ENCODE data around the gene AFDN.

The AFDN gene

GRCh38 chr6:167976708-167977107 lies 150.0 kb downstream of the AFDN start:
- Mint-ChIP-seq H3K27me3 (ENCODE audit: low read depth) (peaks cover 3% of the 10 kb centered on the region), H3K9me3 (no peaks in the 10 kb centered on the region), H3K27ac (no peak overlapping the region), H3K4me1 (ENCODE audit: low read depth) (peaks cover 2% of the 10 kb centered on the region), H3K4me3 (no peak overlapping the region), H3K36me3 (ENCODE audit: low read depth) (no peaks in the 10 kb centered on the region)

- Mint-ChIP-seq H3K9me3 (no peaks in the 10 kb centered on the region), H3K36me3 (ENCODE audit: low read depth) (no peaks in the 10 kb centered on the region), H3K27me3 (ENCODE audit: low read depth) (peaks cover 7% of the 10 kb centered on the region), H3K27ac (no peak overlapping the region), H3K4me3 (no peak overlapping the region), H3K4me1 (ENCODE audit: low read depth) (peaks cover 2% of the 10 kb centered on the region)
These were observed 151.2 kb downstream of the AFDN start for GRCh38 chr6:167977717-167978467.

- Mint-ChIP-seq H3K4me3 (no peak overlapping the region), H3K36me3 (ENCODE audit: low read depth) (no peaks in the 10 kb centered on the region), H3K4me1 (ENCODE audit: low read depth) (peaks cover 2% of the 10 kb centered on the region), H3K27ac (no peak overlapping the region), H3K27me3 (ENCODE audit: low read depth) (peaks cover 7% of the 10 kb centered on the region), H3K9me3 (no peaks in the 10 kb centered on the region)
These were observed 151.9 kb downstream of the AFDN start for GRCh38 chr6:167978607-167979006.

- H3K9me3 Mint-ChIP-seq, result no peaks in the 10 kb centered on the region
- peaks cover 2% of the 10 kb centered on the region for H3K4me1 Mint-ChIP-seq (ENCODE audit: low read depth)
- H3K4me3 Mint-ChIP-seq, result no peak overlapping the region
- no peaks in the 10 kb centered on the region for H3K36me3 Mint-ChIP-seq (ENCODE audit: low read depth)
- peaks cover 7% of the 10 kb centered on the region for H3K27me3 Mint-ChIP-seq (ENCODE audit: low read depth)
- H3K27ac Mint-ChIP-seq, result no peak overlapping the region
These were observed 152.9 kb downstream of the AFDN start for GRCh38 chr6:167979436-167980139.

- Mint-ChIP-seq H3K27me3 (ENCODE audit: low read depth) (peaks cover 7% of the 10 kb centered on the region), H3K36me3 (ENCODE audit: low read depth) (no peaks in the 10 kb centered on the region), H3K27ac (no peak overlapping the region), H3K4me3 (no peak overlapping the region), H3K4me1 (ENCODE audit: low read depth) (peaks cover 2% of the 10 kb centered on the region), H3K9me3 (no peaks in the 10 kb centered on the region)
These were observed 154.3 kb downstream of the AFDN start for GRCh38 chr6:167980911-167981580.

- H3K36me3 Mint-ChIP-seq (ENCODE audit: low read depth), result no peaks in the 10 kb centered on the region
- H3K27me3 Mint-ChIP-seq (ENCODE audit: low read depth), result peaks cover 7% of the 10 kb centered on the region
- H3K27ac Mint-ChIP-seq, result no peak overlapping the region
- H3K4me1 Mint-ChIP-seq (ENCODE audit: low read depth), result peaks cover 2% of the 10 kb centered on the region
- no peak overlapping the region for H3K4me3 Mint-ChIP-seq
- no peaks in the 10 kb centered on the region for H3K9me3 Mint-ChIP-seq
These were observed 155.3 kb downstream of the AFDN start for GRCh38 chr6:167981916-167982462.

GRCh38 chr6:167984144-167984719 lies 157.5 kb downstream of the AFDN start:
- Mint-ChIP-seq H3K27me3 (ENCODE audit: low read depth) (peaks cover 7% of the 10 kb centered on the region), H3K4me3 (no peak overlapping the region), H3K27ac (no peak overlapping the region), H3K4me1 (ENCODE audit: low read depth) (peaks cover 2% of the 10 kb centered on the region), H3K9me3 (no peaks in the 10 kb centered on the region), H3K36me3 (ENCODE audit: low read depth) (no peaks in the 10 kb centered on the region)

- H3K36me3 Mint-ChIP-seq (ENCODE audit: low read depth), result no peaks in the 10 kb centered on the region
- no peak overlapping the region for H3K4me3 Mint-ChIP-seq
- H3K9me3 Mint-ChIP-seq, result no peaks in the 10 kb centered on the region
- peaks cover 7% of the 10 kb centered on the region for H3K27me3 Mint-ChIP-seq (ENCODE audit: low read depth)
- H3K4me1 Mint-ChIP-seq (ENCODE audit: low read depth), result peaks cover 2% of the 10 kb centered on the region
- H3K27ac Mint-ChIP-seq, result no peak overlapping the region
These were observed 158.3 kb downstream of the AFDN start for GRCh38 chr6:167984876-167985604.

GRCh38 chr6:167985911-167986595 lies 159.3 kb downstream of the AFDN start:
- H3K27me3 Mint-ChIP-seq (ENCODE audit: low read depth), result peaks cover 4% of the 10 kb centered on the region
- no peak overlapping the region for H3K4me3 Mint-ChIP-seq
- H3K4me1 Mint-ChIP-seq (ENCODE audit: low read depth), result no peaks in the 10 kb centered on the region
- H3K27ac Mint-ChIP-seq, result no peak overlapping the region
- no peaks in the 10 kb centered on the region for H3K9me3 Mint-ChIP-seq
- H3K36me3 Mint-ChIP-seq (ENCODE audit: low read depth), result no peaks in the 10 kb centered on the region

GRCh38 chr6:167987396-167988153 lies 160.9 kb downstream of the AFDN start:
- Mint-ChIP-seq H3K4me3 (no peak overlapping the region), H3K4me1 (ENCODE audit: low read depth) (no peaks in the 10 kb centered on the region), H3K27ac (no peak overlapping the region), H3K36me3 (ENCODE audit: low read depth) (no peaks in the 10 kb centered on the region), H3K9me3 (no peaks in the 10 kb centered on the region), H3K27me3 (ENCODE audit: low read depth) (no peaks in the 10 kb centered on the region)

GRCh38 chr6:167988154-167988495 lies 161.4 kb downstream of the AFDN start:
- no peaks in the 10 kb centered on the region for H3K4me1 Mint-ChIP-seq (ENCODE audit: low read depth)
- H3K36me3 Mint-ChIP-seq (ENCODE audit: low read depth), result no peaks in the 10 kb centered on the region
- H3K4me3 Mint-ChIP-seq, result no peak overlapping the region
- H3K27ac Mint-ChIP-seq, result no peak overlapping the region
- no peaks in the 10 kb centered on the region for H3K27me3 Mint-ChIP-seq (ENCODE audit: low read depth)
- H3K9me3 Mint-ChIP-seq, result no peaks in the 10 kb centered on the region

- H3K4me3 Mint-ChIP-seq, result no peak overlapping the region
- no peaks in the 10 kb centered on the region for H3K27me3 Mint-ChIP-seq (ENCODE audit: low read depth)
- no peaks in the 10 kb centered on the region for H3K4me1 Mint-ChIP-seq (ENCODE audit: low read depth)
- no peaks in the 10 kb centered on the region for H3K36me3 Mint-ChIP-seq (ENCODE audit: low read depth)
- H3K9me3 Mint-ChIP-seq, result no peaks in the 10 kb centered on the region
- no peak overlapping the region for H3K27ac Mint-ChIP-seq
These were observed 162.5 kb downstream of the AFDN start for GRCh38 chr6:167988945-167989841.

All from T-helper 1 cell treated with Interleukin-12 subunit alpha and Interleukin-12 subunit beta and Interleukin-4 antibody, amounts not matched to agents 30 μg/mL and 1 μg/mL, for 36 hours (primary cell).